Stimulated activated naive B cell treated with anti-CD40 and anti-IgM and Interleukin-4, amounts not matched to agents 10 μg/mL and 1 μg/mL and 100 μg/mL, for 72 hours (primary cell): ENCODE data around the gene GREM2.

Source experiments
- ATAC-seq, 2 donors: fragments of 150-1000 bp; cut with Tn5 transposase; replicated peaks; 2 replicates each; pipeline ENCODE4 v1.10.0; 2021; ENCODE audit warnings: moderate library complexity in 1 of 2
- DNase-seq: peaks from one replicate; pipeline ENCODE4 v3.0.0; 2021
- H3K27ac Mint-ChIP-seq: one replicate; pipeline ENCODE4 v1.8.0; 2022; ENCODE audit warnings: mild to moderate bottlenecking, mixed read lengths
- H3K27me3 Mint-ChIP-seq, 2 donors: one replicate each; pipeline ENCODE4 v1.8.0; 2022; ENCODE audit warnings: mixed read lengths in 2 of 2
- H3K36me3 Mint-ChIP-seq, 2 donors: one replicate each; pipeline ENCODE4 v1.8.0; 2022; ENCODE audit warnings: mixed read lengths in 2 of 2, mild to moderate bottlenecking in 1 of 2
- H3K4me1 Mint-ChIP-seq, 2 donors: one replicate each; pipeline ENCODE4 v1.8.0; 2022; ENCODE audit warnings: mixed read lengths in 2 of 2, mild to moderate bottlenecking in 1 of 2
- H3K4me3 Mint-ChIP-seq, 2 donors: one replicate each; pipeline ENCODE4 v1.8.0; 2022; ENCODE audit warnings: mild to moderate bottlenecking in 2 of 2, mixed read lengths in 2 of 2, moderate library complexity in 1 of 2
- H3K9me3 Mint-ChIP-seq, 2 donors: one replicate each; pipeline ENCODE4 v1.8.0; 2022; ENCODE audit warnings: mixed read lengths in 2 of 2, mild to moderate bottlenecking in 1 of 2

GREM2 gene

GRCh38 chr1:240598216-240599001 lies 13.5 kb downstream of the GREM2 start:
- H3K36me3 Mint-ChIP-seq: no peaks in the 10 kb centered on the region
- H3K27ac Mint-ChIP-seq: no peak overlapping the region
- DNase-seq: no peak
- H3K4me3 Mint-ChIP-seq: no peak overlapping the region
- ATAC-seq: no peak
- H3K4me1 Mint-ChIP-seq: no peaks in the 10 kb centered on the region
- H3K9me3 Mint-ChIP-seq: peaks cover 0 to 2% of the 10 kb centered on the region in 2 donors
- H3K27me3 Mint-ChIP-seq: no peaks in the 10 kb centered on the region

GRCh38 chr1:240597153-240597745 lies 14.7 kb downstream of the GREM2 start:
- H3K4me1 Mint-ChIP-seq: no peaks in the 10 kb centered on the region
- no peak overlapping the region for H3K4me3 Mint-ChIP-seq
- ATAC-seq (no peak), DNase-seq (no peak)
- no peak overlapping the region for H3K27ac Mint-ChIP-seq
- H3K9me3 Mint-ChIP-seq: no peaks in the 10 kb centered on the region
- H3K36me3 Mint-ChIP-seq: no peaks in the 10 kb centered on the region
- H3K27me3 Mint-ChIP-seq: no peaks in the 10 kb centered on the region

- peaks cover 2 to 5% of the 10 kb centered on the region in 2 donors for H3K9me3 Mint-ChIP-seq
- no peaks in the 10 kb centered on the region for H3K27me3 Mint-ChIP-seq
- H3K4me1 Mint-ChIP-seq: no peaks in the 10 kb centered on the region
- ATAC-seq (no peak), DNase-seq (no peak)
- no peak overlapping the region for H3K27ac Mint-ChIP-seq
- H3K4me3 Mint-ChIP-seq: no peak overlapping the region
- no peaks in the 10 kb centered on the region for H3K36me3 Mint-ChIP-seq
Observed at GRCh38 chr1:240595476-240595875, 16.5 kb downstream of the GREM2 start.

- DNase-seq (no peak), ATAC-seq (no peak)
- Mint-ChIP-seq H3K27me3 (no peaks in the 10 kb centered on the region), H3K9me3 (peaks cover 2 to 10% of the 10 kb centered on the region in 2 donors), H3K36me3 (no peaks in the 10 kb centered on the region), H3K4me1 (no peaks in the 10 kb centered on the region), H3K27ac (no peak overlapping the region), H3K4me3 (no peak overlapping the region)
Observed at GRCh38 chr1:240591564-240591963, 20.4 kb downstream of the GREM2 start.

GRCh38 chr1:240591078-240591477 lies 20.9 kb downstream of the GREM2 start:
- ATAC-seq: no peak
- H3K27ac Mint-ChIP-seq: no peak overlapping the region
- DNase-seq: no peak
- H3K27me3 Mint-ChIP-seq: no peaks in the 10 kb centered on the region
- no peak overlapping the region for H3K4me3 Mint-ChIP-seq
- no peaks in the 10 kb centered on the region for H3K4me1 Mint-ChIP-seq
- peaks cover 2 to 10% of the 10 kb centered on the region in 2 donors for H3K9me3 Mint-ChIP-seq
- no peaks in the 10 kb centered on the region for H3K36me3 Mint-ChIP-seq

GRCh38 chr1:240589585-240590110 lies 22.3 kb downstream of the GREM2 start:
- Mint-ChIP-seq H3K4me3 (no peak overlapping the region), H3K36me3 (no peaks in the 10 kb centered on the region), H3K4me1 (no peaks in the 10 kb centered on the region), H3K9me3 (peaks cover 2 to 10% of the 10 kb centered on the region in 2 donors), H3K27me3 (no peaks in the 10 kb centered on the region), H3K27ac (no peak overlapping the region)
- ATAC-seq (no peak), DNase-seq (no peak)

GRCh38 chr1:240586006-240586405 lies 25.9 kb downstream of the GREM2 start:
- Mint-ChIP-seq H3K27ac (no peak overlapping the region), H3K36me3 (no peaks in the 10 kb centered on the region), H3K9me3 (peaks cover 1 to 5% of the 10 kb centered on the region in 2 donors), H3K4me3 (no peak overlapping the region), H3K4me1 (no peaks in the 10 kb centered on the region), H3K27me3 (no peaks in the 10 kb centered on the region)
- ATAC-seq (no peak), DNase-seq (no peak)

GRCh38 chr1:240582953-240583352 lies 29.0 kb downstream of the GREM2 start:
- Mint-ChIP-seq H3K4me3 (no peak overlapping the region), H3K36me3 (no peaks in the 10 kb centered on the region), H3K27ac (no peak overlapping the region), H3K4me1 (no peaks in the 10 kb centered on the region), H3K27me3 (no peaks in the 10 kb centered on the region), H3K9me3 (peaks cover 0 to 1% of the 10 kb centered on the region in 2 donors)
- ATAC-seq (no peak), DNase-seq (no peak)

- no peak overlapping the region for H3K4me3 Mint-ChIP-seq
- no peaks in the 10 kb centered on the region for H3K36me3 Mint-ChIP-seq
- H3K4me1 Mint-ChIP-seq: peaks cover 2 to 10% of the 10 kb centered on the region in 2 donors
- no peaks in the 10 kb centered on the region for H3K27me3 Mint-ChIP-seq
- ATAC-seq (no peak), DNase-seq (no peak)
- H3K9me3 Mint-ChIP-seq: peaks cover 3 to 4% of the 10 kb centered on the region in 2 donors
- H3K27ac Mint-ChIP-seq: no peak overlapping the region
Observed at GRCh38 chr1:240579511-240579910, 32.4 kb downstream of the GREM2 start.

- no peak overlapping the region for H3K4me3 Mint-ChIP-seq
Observed at GRCh38 chr1:240577095-240577494, 34.9 kb downstream of the GREM2 start.

GRCh38 chr1:240575981-240576662 lies 35.8 kb downstream of the GREM2 start:
- Mint-ChIP-seq H3K36me3 (no peaks in the 10 kb centered on the region), H3K4me1 (peaks cover 2 to 10% of the 10 kb centered on the region in 2 donors), H3K4me3 (peak overlapping the region; percentile 23 to 55), H3K27ac (no peak overlapping the region), H3K9me3 (peaks cover 7 to 14% of the 10 kb centered on the region in 2 donors), H3K27me3 (no peaks in the 10 kb centered on the region)
- DNase-seq (peak; percentile 3), ATAC-seq (peak; percentile 65 to 95)

More at GRCh38 chr1:240577095-240577494, 34.9 kb downstream of the GREM2 start:
- Mint-ChIP-seq H3K27ac (no peak overlapping the region), H3K36me3 (no peaks in the 10 kb centered on the region), H3K27me3 (no peaks in the 10 kb centered on the region), H3K4me1 (peaks cover 2 to 10% of the 10 kb centered on the region in 2 donors), H3K9me3 (peaks cover 7 to 14% of the 10 kb centered on the region in 2 donors)
- DNase-seq: no peak
- no peak for ATAC-seq

- Mint-ChIP-seq H3K36me3 (no peaks in the 10 kb centered on the region), H3K27me3 (no peaks in the 10 kb centered on the region), H3K4me3 (no peak overlapping the region), H3K4me1 (peaks cover 2 to 10% of the 10 kb centered on the region in 2 donors), H3K27ac (no peak overlapping the region), H3K9me3 (peaks cover 6 to 14% of the 10 kb centered on the region in 2 donors)
- ATAC-seq (no peak), DNase-seq (no peak)
Observed at GRCh38 chr1:240572328-240572727, 39.6 kb downstream of the GREM2 start.

- ATAC-seq (no peak), DNase-seq (no peak)
- no peaks in the 10 kb centered on the region for H3K36me3 Mint-ChIP-seq
- peaks cover 2 to 10% of the 10 kb centered on the region in 2 donors for H3K4me1 Mint-ChIP-seq
- no peak overlapping the region for H3K27ac Mint-ChIP-seq
- H3K9me3 Mint-ChIP-seq: peaks cover 6 to 14% of the 10 kb centered on the region in 2 donors
- no peaks in the 10 kb centered on the region for H3K27me3 Mint-ChIP-seq
- no peak overlapping the region for H3K4me3 Mint-ChIP-seq
Observed at GRCh38 chr1:240571782-240572181, 40.2 kb downstream of the GREM2 start.

- Mint-ChIP-seq H3K4me3 (no peak overlapping the region), H3K4me1 (no peaks in the 10 kb centered on the region), H3K36me3 (no peaks in the 10 kb centered on the region), H3K9me3 (peaks cover 1 to 6% of the 10 kb centered on the region in 2 donors), H3K27me3 (peaks cover 0 to 4% of the 10 kb centered on the region in 2 donors), H3K27ac (no peak overlapping the region)
- ATAC-seq (no peak), DNase-seq (no peak)
Observed at GRCh38 chr1:240567066-240567465, 44.9 kb downstream of the GREM2 start.
